Mesenchymal stem cell (in vitro differentiated cells and primary cell): ENCODE data around the gene DENND4B.
"Not testable (repeated sequence)": the region's sequence is repeated elsewhere in the genome, so short reads cannot be mapped to it uniquely, and the experiment has no call there.

Experiments
- DNase-seq: peaks from one replicate; pipeline ENCODE4 v3.0.0-alpha.2; 2013
- H2AFZ ChIP-seq: one replicate; pipeline ENCODE4 v1.6.1; 2013; ENCODE audit warnings: low read depth, mild to moderate bottlenecking, control low read depth, inconsistent platforms, low read length, moderate library complexity
- H2AK5ac ChIP-seq: 2 replicates; pipeline ENCODE4 v1.6.1; 2013; ENCODE audit warnings: low read length, moderate library complexity, mild to moderate bottlenecking, inconsistent platforms; ENCODE audit not compliant: severe bottlenecking
- H2BK120ac ChIP-seq: one replicate; pipeline ENCODE4 v1.6.1; 2013; ENCODE audit warnings: low read depth, mild to moderate bottlenecking, inconsistent platforms, low read length, moderate library complexity
- H2BK12ac ChIP-seq, 2 experiments: one replicate each; pipeline ENCODE4 v1.6.1; 2013; ENCODE audit warnings: inconsistent platforms in 2 of 2, low read length in 2 of 2, mild to moderate bottlenecking in 2 of 2, moderate library complexity in 2 of 2, control low read depth in 1 of 2
- H2BK15ac ChIP-seq: one replicate; pipeline ENCODE4 v1.6.1; 2013; ENCODE audit warnings: mild to moderate bottlenecking, low read depth, inconsistent platforms; ENCODE audit not compliant: poor library complexity, severe bottlenecking
- H2BK5ac ChIP-seq: 2 replicates; pipeline ENCODE4 v1.6.1; 2013; ENCODE audit warnings: low read depth, mild to moderate bottlenecking, low read length, control low read depth, inconsistent platforms; ENCODE audit not compliant: poor library complexity, severe bottlenecking
- H3K14ac ChIP-seq, 2 experiments: one replicate each; pipeline ENCODE4 v1.6.1; 2013; ENCODE audit warnings: inconsistent platforms in 2 of 2, low read length in 2 of 2, control low read depth in 1 of 2, mild to moderate bottlenecking in 1 of 2, moderate library complexity in 1 of 2
- H3K18ac ChIP-seq, 2 experiments: one replicate each; pipeline ENCODE4 v1.6.1; 2013; ENCODE audit warnings: inconsistent platforms in 2 of 2, low read length in 2 of 2, control low read depth in 1 of 2, low read depth in 1 of 2, mild to moderate bottlenecking in 1 of 2
- H3K23ac ChIP-seq, 2 experiments: one replicate each; pipeline ENCODE4 v1.6.1; 2013; ENCODE audit warnings: inconsistent platforms in 2 of 2, low read length in 2 of 2, mild to moderate bottlenecking in 2 of 2, moderate library complexity in 2 of 2, control low read depth in 1 of 2
- H3K27ac ChIP-seq: 2 replicates; pipeline ENCODE4 v1.5.1; 2013; ENCODE audit warnings: mild to moderate bottlenecking, moderate library complexity, low read length, control low read depth, inconsistent platforms; ENCODE audit not compliant: poor library complexity, severe bottlenecking
- H3K27me3 ChIP-seq, 2 experiments: 2 replicates each; pipeline versions ENCODE4 v1.6.1 to v1.7.0; 2013; ENCODE audit warnings: low read length in 2 of 2, mild to moderate bottlenecking in 2 of 2, moderate library complexity in 2 of 2, control low read depth in 1 of 2, inconsistent platforms in 1 of 2; ENCODE audit not compliant: control insufficient read depth in 1 of 2, insufficient read depth in 1 of 2
- H3K36me3 ChIP-seq, 2 experiments: 2 replicates each; pipeline versions ENCODE4 v1.6.1 to v1.7.0; 2013; ENCODE audit warnings: low read length in 2 of 2, control low read depth in 1 of 2, inconsistent platforms in 1 of 2, low read depth in 1 of 2, mild to moderate bottlenecking in 1 of 2; ENCODE audit not compliant: insufficient read depth in 2 of 2, control insufficient read depth in 1 of 2
- H3K4ac ChIP-seq, 2 experiments: one replicate each; pipeline ENCODE4 v1.6.1; 2013; ENCODE audit warnings: inconsistent platforms in 2 of 2, low read length in 2 of 2, mild to moderate bottlenecking in 2 of 2, moderate library complexity in 2 of 2, control low read depth in 1 of 2, low read depth in 1 of 2
- H3K4me1 ChIP-seq: 2 replicates; pipeline ENCODE4 v1.6.1; 2013; ENCODE audit warnings: low read depth, low read length, control low read depth; ENCODE audit not compliant: control insufficient read depth, insufficient read depth
- H3K4me2 ChIP-seq: 2 replicates; pipeline ENCODE4 v1.6.1; 2013; ENCODE audit warnings: low read length, mild to moderate bottlenecking, inconsistent platforms; ENCODE audit not compliant: poor library complexity, severe bottlenecking
- H3K4me3 ChIP-seq, 2 experiments: 2 replicates each; pipeline versions ENCODE4 v1.5.1 to v1.7.0; 2013; ENCODE audit warnings: low read length in 2 of 2, mild to moderate bottlenecking in 2 of 2, control low read depth in 1 of 2, low read depth in 1 of 2; ENCODE audit not compliant: insufficient read depth in 1 of 2
- H3K79me1 ChIP-seq: replicated peaks from 2 replicates; pipeline ENCODE4 v1.6.1; 2013; ENCODE audit warnings: mild to moderate bottlenecking, control low read depth, low read length, inconsistent platforms; ENCODE audit not compliant: poor library complexity, severe bottlenecking
- H3K9ac ChIP-seq: 2 replicates; pipeline ENCODE4 v1.7.0; 2013; ENCODE audit warnings: mild to moderate bottlenecking, low read length, moderate library complexity
- H3K9me3 ChIP-seq: 2 replicates; pipeline ENCODE4 v1.7.0; 2013; ENCODE audit warnings: mild to moderate bottlenecking, low read length; ENCODE audit not compliant: control insufficient read depth
- H4K8ac ChIP-seq: one replicate; pipeline ENCODE4 v1.6.1; 2013; ENCODE audit warnings: inconsistent platforms, mild to moderate bottlenecking, low read length, moderate library complexity
- H4K91ac ChIP-seq: one replicate; pipeline ENCODE4 v1.6.1; 2013; ENCODE audit warnings: mild to moderate bottlenecking, low read length, inconsistent platforms
- WGBS: methylation state at CpG from one replicate; pipeline ENCODE4 v1.1.7; 2013; ENCODE audit warnings: mixed read lengths; 5-methylcytosine and 5-hydroxymethylcytosine counted together

DENND4B gene

DNA sequence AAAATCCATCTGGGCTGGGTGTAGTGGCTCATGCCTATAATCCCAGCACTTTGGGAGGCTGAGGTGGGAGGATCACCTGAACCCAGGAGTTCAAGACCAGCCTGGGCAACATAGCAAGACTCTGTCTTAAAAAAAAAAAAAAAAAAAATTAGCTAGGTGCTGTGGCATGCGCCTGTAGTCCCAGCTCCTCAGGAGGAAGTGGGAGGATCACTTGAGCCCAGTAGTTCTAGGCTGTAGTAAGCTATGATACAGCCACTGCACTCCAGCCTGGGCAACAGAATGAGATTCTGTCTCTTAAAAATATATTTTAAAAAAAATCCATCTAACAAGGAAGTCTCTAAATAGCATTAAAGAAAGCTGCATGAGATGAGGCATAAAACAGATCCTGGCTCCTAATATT is 50.7 kb downstream of the DENND4B start:
- not testable (repeated sequence) for DNase-seq, H3K23ac ChIP-seq, H3K14ac ChIP-seq, H3K27ac ChIP-seq, H3K4me3 ChIP-seq, H2AFZ ChIP-seq, H3K79me1 ChIP-seq, H3K27me3 ChIP-seq, H2BK15ac ChIP-seq, H2BK5ac ChIP-seq, H4K8ac ChIP-seq, H3K4me2 ChIP-seq, H3K4me1 ChIP-seq, H3K4ac ChIP-seq, H4K91ac ChIP-seq, H2AK5ac ChIP-seq, H3K9ac ChIP-seq, H3K9me3 ChIP-seq, H3K18ac ChIP-seq, H2BK12ac ChIP-seq, H2BK120ac ChIP-seq
- WGBS, result 86% methylated on average over 1 of the region's 1 CpG
- H3K36me3 ChIP-seq, result peaks cover 20 to 22% of the 10 kb centered on the region in 2 experiments

DNA sequence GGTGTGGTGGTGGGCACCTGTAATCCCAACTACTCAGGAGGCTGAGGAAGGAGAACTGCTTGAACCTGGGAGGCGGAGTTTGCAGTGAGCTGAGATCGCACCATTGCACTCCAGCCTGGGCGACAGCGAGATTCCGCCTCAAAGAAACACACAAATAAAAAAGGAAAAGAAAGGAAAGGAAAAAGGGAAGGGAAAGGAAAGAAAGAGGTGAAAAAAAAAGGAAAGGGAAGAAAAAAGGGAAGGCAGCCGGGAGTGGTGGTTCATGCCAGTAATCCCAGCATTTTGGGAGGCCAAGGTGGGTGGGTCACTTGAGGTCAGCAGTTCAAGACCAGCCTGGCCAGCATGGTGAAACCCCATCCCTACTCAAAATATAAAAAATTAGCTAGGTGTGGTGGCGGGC is 55.5 kb downstream of the DENND4B start:
- WGBS, result 99% methylated on average over 7 of the region's 7 CpGs
- not testable (repeated sequence) for H3K4me2 ChIP-seq, H3K4me3 ChIP-seq, H3K27me3 ChIP-seq, H2BK5ac ChIP-seq, H2BK12ac ChIP-seq, H3K9ac ChIP-seq, H3K23ac ChIP-seq, DNase-seq, H3K27ac ChIP-seq, H2AFZ ChIP-seq, H4K8ac ChIP-seq, H3K4ac ChIP-seq, H3K18ac ChIP-seq, H3K14ac ChIP-seq, H3K79me1 ChIP-seq, H4K91ac ChIP-seq, H2BK120ac ChIP-seq, H2BK15ac ChIP-seq, H2AK5ac ChIP-seq, H3K9me3 ChIP-seq, H3K4me1 ChIP-seq
- H3K36me3 ChIP-seq, result peaks cover 5 to 18% of the 10 kb centered on the region in 2 experiments

GRCh38 chr1:153888533-153888932 is 58.0 kb downstream of the DENND4B start:
- Histone ChIP-seq H3K14ac (no peak overlapping the region), H3K4me1 (peaks cover 1% of the 10 kb centered on the region), H4K8ac (no peak overlapping the region), H3K36me3 (peaks cover 5 to 11% of the 10 kb centered on the region in 2 experiments), H3K4me2 (no peak overlapping the region), H2BK120ac (no peak overlapping the region), H3K4ac (no peak overlapping the region), H3K27ac (no peak overlapping the region), H2BK15ac (no peak overlapping the region), H3K23ac (no peak overlapping the region), H3K79me1 (peaks cover 10% of the 10 kb centered on the region), H3K18ac (no peak overlapping the region), H2AK5ac (no peak overlapping the region), H3K4me3 (peak overlapping the region in 1 of 2 experiments; percentile 63), H2BK5ac (no peak overlapping the region), H2BK12ac (no peak overlapping the region), H3K9ac (peak overlapping the region; percentile 78), H3K9me3 (no peaks in the 10 kb centered on the region), H4K91ac (no peak overlapping the region), H2AFZ (no peak overlapping the region), H3K27me3 (no peaks in the 10 kb centered on the region)
- peak; percentile 67 for DNase-seq
- WGBS, result 60% methylated on average over 3 of the region's 3 CpGs

DNA sequence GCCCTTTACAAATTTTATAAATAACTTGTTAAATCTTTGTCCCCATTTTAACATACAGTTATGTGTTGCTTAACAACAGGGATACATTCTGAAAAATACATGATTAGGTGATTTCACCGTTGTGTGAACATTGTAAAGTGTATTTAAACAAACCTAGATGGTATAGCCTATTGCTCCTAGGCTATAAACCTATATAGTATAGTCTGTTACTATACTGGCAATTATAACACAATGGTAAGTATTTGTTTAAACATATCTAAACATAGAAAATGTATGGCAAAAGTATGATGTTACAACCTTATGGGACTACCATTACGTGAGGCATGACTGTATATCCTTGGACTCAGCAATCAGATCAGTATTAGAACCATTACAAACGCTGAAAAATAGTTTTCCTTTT is 60.4 kb downstream of the DENND4B start:
- H3K36me3 ChIP-seq, result peaks cover 0 to 4% of the 10 kb centered on the region in 2 experiments
- peaks cover 10% of the 10 kb centered on the region for H3K79me1 ChIP-seq
- no peak overlapping the region for H3K23ac ChIP-seq
- no peak overlapping the region for H2BK12ac ChIP-seq
- H3K27ac ChIP-seq, result no peak overlapping the region
- no peak overlapping the region for H2BK5ac ChIP-seq
- DNase-seq, result no peak
- H3K18ac ChIP-seq, result no peak overlapping the region
- no peak overlapping the region for H2BK120ac ChIP-seq
- no peak overlapping the region for H2BK15ac ChIP-seq
- no peak overlapping the region for H3K14ac ChIP-seq
- H3K4me1 ChIP-seq, result peaks cover 3% of the 10 kb centered on the region
- no peak overlapping the region for H2AK5ac ChIP-seq
- no peaks in the 10 kb centered on the region for H3K27me3 ChIP-seq
- H3K4me3 ChIP-seq, result no peak overlapping the region
- WGBS, result 95% methylated on average over 2 of the region's 3 CpGs
- no peak overlapping the region for H4K91ac ChIP-seq
- no peak overlapping the region for H4K8ac ChIP-seq
- no peaks in the 10 kb centered on the region for H3K9me3 ChIP-seq
- no peak overlapping the region for H2AFZ ChIP-seq
- no peak overlapping the region for H3K4ac ChIP-seq
- H3K9ac ChIP-seq, result no peak overlapping the region
- no peak overlapping the region for H3K4me2 ChIP-seq
